ENCODE measurements around the gene CENPM.

Gene CENPM

DNA sequence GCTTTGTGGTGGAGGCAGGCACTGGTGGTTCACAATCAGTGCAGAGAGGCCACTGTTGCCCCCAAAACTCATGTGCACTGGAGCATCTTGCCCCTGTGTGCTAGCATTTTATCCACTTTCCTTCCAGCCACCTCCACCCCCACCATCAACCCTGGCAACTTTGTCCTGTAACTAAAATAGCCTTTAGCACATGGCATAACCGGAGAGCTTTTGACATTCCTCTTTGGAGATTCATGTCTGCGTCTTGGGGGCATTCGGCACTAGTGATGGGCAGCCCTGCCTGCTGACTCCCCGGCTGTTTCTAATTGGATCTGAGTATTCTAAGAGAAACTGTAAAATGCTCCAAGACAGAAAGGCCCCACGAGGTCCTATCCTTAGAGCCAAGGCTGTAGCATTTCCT, 47.8 kb downstream of the CENPM start:
- DNase-seq (ENCODE audit: low read depth) = no peak

DNA sequence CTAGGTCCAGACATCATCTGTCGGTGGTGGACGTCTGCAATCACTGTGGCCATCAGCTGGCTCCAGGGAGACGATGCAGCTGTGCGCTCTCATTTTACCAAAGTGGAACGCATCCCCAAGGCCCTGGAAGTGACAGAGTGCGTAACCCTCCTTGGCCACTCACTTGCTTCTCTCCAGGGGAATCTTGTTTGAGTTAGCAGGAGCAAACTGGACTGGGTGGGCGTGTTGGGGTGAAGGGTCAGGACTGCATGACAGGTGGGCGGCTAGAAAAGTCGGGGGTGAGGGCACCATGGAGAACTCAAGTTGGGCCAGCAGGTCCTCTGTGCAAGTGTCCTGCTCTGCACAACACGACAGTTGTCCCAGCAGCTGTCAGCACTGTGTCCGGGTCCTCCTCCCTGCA, 48.3 kb downstream of the CENPM start:
- DNase-seq (ENCODE audit: low read depth) = no peak

DNA sequence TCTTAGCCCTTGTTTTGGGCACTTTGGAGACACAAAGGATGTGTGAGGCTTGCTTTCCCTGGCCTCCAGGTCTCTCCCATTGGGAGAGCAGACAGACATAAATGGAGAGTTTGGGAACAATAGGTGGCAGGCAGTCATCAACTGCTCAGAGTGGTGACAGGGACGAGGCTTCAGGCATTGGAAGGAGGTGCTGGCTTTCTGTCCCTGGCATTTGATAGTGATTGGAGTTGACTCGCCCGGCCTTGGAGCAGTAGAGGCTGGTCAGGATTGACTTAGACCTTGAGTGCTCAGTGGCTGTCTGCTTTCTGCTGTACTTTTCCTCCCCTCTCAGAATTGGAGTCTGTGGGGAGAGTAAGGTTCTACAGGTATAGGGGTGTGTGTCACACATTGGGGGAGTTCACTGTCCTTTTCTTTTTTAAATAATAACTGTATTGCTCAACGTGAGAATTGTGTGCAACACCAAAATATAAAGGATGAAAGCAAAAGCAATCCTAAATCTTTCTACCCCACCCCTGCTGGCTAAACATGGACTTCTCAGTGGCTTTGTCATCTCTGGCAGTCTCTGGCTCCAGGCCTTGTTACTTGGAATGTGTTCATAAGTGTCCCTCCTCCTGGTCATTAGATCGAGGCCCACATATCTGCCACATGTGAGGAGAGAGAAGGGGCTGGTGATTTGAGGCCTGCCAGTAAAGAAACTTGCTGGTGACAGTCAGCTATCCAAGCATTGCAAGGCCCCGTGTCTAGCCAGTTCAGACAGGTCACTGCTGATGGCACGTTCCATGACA, 53.2 kb downstream of the CENPM start:
- no peak for DNase-seq (ENCODE audit: low read depth)

DNA sequence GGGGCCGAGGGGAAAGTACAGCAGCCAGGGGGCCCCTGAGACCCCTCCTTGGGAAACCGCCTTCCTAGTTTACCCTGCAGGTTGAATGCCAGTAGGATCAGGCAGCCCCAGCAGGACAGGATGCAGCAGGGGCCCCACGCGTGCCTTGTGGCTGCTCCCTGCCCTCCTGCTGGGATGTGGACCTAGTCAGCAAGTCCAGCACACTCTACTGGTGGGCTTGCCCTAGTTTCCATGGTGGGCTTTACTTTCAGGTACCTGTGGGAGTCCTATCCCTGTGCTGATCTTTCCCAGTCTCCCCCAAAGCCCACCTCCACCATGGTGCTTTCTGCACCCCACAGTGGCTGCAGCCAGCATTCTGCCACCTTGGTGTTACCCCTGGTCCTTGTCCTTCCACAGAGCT, 54.2 kb downstream of the CENPM start:
- no peak for DNase-seq (ENCODE audit: low read depth)

GRCh38 chr22:41891407-41891806, 55.5 kb downstream of the CENPM start:
- DNase-seq (ENCODE audit: low read depth) = no peak
